GM19023 (cell line): Measurements from ENCODE around the gene GGT6.

ENCODE experiments used
- ATAC-seq: cut with Tn5 transposase; IDR thresholded peaks from one replicate; pipeline ENCODE4 v1.9.1; 2021; ENCODE audit warnings: mild to moderate bottlenecking, moderate library complexity; ENCODE audit not compliant: unreplicated experiment

The GGT6 gene

DNA sequence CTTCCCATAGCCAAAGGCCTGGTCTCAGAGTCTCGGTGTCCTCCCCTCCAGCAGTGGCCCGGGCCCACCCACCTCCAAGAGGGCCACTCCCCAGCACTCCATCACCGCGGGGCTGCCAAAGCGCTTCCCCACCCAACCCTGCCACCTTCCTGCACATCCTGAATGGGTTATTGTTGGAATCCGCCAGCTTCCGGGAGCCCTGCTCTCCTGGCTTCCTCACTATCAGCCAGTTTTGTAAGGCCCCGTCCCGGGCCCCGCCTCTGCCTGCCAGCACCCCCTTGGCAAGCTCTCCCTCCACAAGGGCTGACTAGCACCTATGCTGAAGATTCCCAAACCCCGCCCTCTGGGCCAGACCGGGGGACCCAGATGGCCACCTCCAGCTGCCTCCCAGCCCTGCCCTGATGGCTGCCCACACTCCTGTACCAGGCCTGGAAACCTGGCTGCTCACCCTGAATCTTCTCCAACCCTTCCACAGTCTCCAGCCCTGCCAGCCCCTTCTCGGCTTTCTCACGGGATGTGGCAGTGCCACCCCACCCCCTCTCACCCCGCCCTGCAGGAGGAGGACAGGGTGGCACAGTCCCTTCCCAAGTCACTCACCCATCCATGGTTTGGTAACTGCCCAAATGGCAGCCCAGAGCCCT is 19.6 kb downstream of the GGT6 start:
- ATAC-seq = no peak

DNA sequence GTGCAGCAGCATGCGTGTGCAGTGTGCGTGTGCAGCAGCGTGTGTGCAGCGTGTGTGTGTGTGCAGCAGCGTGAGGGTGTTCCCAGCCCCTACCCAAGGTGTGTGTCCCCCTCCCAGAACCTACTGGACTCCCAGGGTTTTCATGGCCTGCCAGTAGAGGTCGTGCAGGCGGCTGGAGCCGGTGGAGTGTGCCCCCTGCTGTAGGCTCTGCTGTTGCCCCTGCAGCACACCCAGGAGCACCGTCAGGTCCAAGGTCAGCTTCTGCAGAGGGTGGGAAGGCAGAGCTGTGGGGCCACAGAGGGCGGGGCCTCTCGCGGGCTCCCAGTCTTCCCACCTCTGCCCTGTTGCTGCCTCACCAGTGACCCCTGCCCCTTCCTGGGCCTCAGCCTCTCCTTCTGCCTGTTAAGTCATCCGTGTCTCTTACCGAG is 20.1 kb downstream of the GGT6 start:
- ATAC-seq = no peak

GRCh38 chr17:4539576-4540223 is 20.7 kb downstream of the GGT6 start:
- no peak for ATAC-seq

GRCh38 chr17:4539025-4539424 is 21.4 kb downstream of the GGT6 start:
- ATAC-seq = no peak

- no peak for ATAC-seq
Measured at GRCh38 chr17:4538236-4539002, 22.0 kb downstream of the GGT6 start.

GRCh38 chr17:4537451-4538235 is 22.7 kb downstream of the GGT6 start:
- no peak for ATAC-seq

- ATAC-seq = no peak
Measured at GRCh38 chr17:4536742-4537411, 23.5 kb downstream of the GGT6 start.

DNA sequence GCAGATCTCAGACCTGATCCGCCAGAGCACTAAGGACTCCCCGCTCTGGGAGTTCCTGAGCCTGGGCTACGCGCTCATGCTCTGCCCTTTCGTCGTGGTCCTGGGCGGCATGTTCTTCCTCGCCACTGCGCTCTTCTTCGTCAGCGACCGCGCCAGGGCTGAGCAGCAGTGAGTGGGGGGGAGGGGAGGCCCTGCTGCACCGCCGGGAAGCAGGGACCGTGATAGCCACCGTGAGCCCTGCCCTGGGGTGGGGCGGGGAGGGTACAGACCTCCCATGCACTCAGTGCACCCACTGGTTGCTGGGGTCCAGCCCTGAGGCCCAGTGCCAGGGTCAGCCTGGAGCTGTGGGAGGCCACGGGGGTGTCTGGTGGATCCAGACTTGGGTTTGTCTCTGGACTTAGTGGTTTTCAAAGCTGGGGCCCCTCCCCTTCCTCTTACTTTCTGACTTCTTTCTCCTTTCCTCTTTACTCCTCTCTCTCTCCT is 24.1 kb downstream of the GGT6 start:
- ATAC-seq = no peak

GRCh38 chr17:4535667-4536258 is 24.6 kb downstream of the GGT6 start:
- no peak for ATAC-seq

DNA sequence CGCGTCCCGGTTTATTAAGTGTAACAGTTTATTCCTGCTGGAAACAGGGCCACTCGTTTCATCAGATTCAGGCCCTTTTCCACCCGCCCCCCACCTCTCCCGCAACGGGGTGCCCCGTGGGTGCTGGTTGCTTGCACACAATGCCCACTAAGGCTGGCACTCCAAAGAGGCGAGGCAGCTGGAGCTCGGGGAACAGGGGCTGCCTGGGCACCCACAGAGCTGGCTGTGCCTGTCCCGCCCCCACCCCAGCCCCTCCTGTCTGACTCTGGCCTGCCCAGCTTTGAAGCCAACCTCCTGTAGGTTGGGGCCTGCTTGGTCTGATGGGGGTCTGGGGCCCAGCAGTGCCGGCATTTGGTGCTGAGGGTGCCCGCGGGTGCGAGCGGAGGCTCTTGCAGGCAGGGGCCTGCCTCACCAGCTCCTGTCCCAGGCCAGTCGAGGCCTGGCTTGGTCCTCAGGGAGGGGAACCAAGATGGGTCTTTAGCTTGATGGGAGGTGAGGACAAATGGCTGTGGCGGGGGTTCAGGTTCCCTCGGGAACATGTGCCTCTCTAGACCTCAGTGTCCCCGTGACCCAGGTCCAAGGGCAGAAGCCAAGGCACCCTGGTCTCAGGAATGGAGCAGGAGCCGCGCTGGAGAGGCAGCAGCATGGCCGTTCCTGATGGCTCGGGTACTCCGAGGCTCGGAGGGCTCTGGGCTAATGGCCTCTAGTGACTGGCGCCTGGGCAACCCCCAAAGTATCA is 25.3 kb downstream of the GGT6 start:
- ATAC-seq = no peak

GRCh38 chr17:4534515-4534914 is 25.9 kb downstream of the GGT6 start:
- no peak for ATAC-seq

- ATAC-seq = no peak
Measured at GRCh38 chr17:4533523-4534504, 26.6 kb downstream of the GGT6 start.

GRCh38 chr17:4532860-4533522 is 27.4 kb downstream of the GGT6 start:
- ATAC-seq = no peak

DNA sequence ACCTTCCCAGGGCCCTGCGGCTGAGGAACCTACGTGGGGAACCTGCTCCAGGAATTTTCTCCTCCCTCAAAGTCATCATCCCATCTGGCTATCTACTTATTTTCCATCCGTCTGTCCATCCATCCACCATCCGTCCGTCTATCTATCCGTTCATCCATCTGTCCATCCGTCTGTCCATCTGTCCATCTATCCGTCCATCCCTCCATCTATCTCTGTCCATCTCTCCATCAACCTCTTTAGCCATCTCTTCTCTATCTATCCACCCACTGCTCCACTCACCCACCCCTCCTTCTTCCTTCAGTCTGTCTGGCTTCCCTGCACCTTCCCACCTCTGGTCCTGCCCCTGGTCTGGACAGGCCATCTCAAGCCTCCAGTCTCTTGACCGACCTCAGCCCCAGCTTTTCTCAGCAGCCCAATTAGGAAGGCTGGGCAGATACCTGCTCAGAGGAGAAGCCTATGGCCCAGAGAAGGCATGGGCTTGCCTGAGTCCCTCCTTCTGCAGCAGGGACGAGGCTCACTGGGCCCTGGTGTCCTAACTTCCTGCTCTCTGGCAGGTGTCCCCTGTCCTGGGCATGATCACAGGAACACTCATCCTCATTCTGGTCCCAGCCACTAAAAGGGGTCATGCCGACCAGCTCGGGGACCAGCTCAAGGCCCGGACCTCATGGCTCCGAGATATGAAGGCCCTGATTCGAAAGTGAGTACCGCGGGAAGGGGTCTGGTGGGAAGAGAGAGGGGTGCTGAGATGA is 28.2 kb downstream of the GGT6 start:
- no peak for ATAC-seq

GRCh38 chr17:4530799-4531730 is 29.3 kb downstream of the GGT6 start:
- no peak for ATAC-seq

- ATAC-seq = no peak
Measured at GRCh38 chr17:4529533-4530152, 30.7 kb downstream of the GGT6 start.
